HG03135 (cell line): ENCODE measurements around the gene ULK4.

ENCODE experiments used
- ATAC-seq: cut with Tn5 transposase; IDR thresholded peaks from one replicate; pipeline ENCODE4 v1.9.1; 2021; ENCODE audit warnings: mild to moderate bottlenecking, moderate library complexity; ENCODE audit not compliant: unreplicated experiment

ULK4 gene

DNA sequence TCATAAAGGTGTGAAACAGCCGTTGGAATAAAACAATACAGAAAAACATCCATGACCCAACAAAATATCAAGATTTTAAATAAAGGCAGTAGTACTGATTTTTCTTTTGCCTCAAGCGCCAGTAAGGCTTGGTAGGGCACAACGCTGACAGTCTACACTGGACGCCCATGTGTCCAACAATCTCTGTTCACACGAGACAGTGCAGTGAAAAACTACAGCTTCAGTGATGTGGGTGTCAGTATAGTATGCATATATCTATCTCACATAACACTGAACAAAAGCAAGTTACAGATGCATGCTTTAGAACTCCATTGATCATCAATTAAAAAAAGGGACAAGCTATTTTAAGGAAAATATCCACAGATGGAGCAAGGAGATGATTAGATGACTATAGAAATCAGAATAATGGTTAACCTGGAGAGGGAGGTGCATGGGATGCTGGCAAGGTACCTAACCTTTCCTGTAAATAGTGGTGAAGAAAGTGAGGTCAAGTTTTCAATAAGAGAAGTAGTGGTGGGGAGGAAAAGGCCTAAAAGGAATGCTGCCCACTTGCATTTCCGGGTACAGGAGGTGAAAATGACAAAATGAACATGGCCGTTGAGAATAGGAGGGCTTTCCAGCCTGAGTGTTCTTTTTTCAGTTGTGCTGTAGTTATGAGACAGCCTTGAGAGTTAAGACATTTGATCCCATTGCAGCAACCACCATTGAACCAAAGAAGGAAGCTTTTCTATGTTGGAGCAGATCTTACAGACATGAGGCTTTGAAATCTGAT, 719.9 kb downstream of the ULK4 start:
- ATAC-seq, result no peak

DNA sequence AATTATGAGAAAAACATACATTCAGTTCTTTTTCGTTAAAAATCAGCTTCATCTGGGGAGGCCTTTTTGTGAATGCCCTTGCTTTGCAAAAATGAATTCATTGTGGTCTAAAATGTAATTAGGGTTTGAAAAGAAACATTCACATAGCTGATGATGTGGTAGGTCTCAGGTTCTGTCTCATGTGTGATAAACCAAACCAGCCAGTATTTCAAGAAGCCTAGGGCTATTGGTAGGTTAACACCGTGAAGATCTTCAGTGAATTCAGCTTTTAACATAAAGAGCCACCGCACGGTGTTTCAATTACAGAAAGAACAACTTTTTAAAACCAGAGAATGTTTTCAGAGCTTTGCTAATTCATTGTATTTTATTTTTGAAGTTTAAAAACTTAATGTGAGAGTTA, 720.7 kb downstream of the ULK4 start:
- ATAC-seq, result no peak

GRCh38 chr3:41239587-41239986, 722.3 kb downstream of the ULK4 start:
- ATAC-seq, result no peak

DNA sequence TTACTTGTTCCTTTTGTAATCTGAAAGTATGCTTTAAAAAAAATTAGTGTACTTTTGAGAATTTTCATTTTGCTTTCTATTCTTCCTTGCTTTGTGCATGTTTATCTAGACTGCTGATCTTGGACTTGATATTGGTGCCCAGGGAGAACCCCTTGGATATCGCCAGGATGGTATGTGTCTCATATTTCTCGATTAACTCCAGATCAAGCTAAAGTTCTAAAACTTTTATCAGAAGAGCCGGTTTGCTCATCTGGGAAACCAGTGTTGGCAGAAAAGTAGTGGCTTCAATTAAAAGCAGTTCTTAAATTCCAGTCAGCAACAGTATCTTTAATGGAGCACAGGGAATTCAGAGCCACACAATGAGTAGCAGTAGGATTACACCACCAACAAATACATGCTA, 724.0 kb downstream of the ULK4 start:
- ATAC-seq, result no peak

GRCh38 chr3:41236228-41236627, 725.7 kb downstream of the ULK4 start:
- ATAC-seq, result no peak

DNA sequence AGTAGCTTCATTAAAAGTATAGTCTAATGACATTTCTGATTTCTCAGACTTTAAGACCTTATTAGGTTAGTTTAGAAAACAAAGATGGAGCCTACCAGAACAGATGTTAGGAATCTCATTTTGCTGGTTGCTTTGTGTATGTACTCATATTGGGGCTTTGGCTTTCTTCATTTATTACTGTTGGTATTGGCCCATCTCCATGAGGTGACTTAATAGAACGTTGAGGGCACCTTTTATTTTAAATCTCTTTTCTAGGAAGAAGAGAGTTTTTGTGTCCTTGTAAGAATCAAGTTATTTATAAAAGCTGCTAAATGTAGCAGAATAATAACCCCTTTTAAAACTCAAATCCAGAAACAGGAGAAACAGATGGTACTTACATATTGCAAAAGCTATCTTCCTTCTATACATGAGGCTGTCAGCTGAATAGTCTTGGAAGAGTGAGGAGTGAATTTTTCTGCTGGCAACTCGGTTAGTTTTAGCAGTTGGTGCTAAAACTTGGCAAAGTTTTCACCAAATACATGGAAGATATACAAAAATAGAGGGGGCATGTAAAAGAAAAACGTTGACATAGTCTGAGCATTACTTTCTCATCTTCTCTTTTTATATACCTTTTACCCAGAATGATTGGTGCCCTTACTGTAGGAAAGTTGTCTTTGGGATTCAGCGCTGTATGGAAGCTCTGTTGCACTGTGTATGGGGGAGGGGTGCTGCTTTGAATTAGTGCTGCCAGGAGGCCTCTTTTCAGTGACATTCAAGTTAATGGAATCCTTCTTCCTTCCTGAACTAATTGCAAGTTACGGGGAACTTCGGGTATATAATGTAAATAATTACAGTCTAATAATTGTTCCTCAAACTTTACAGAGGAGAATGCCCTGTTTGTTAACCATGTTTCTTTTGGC, 726.8 kb downstream of the ULK4 start:
- ATAC-seq, result no peak

DNA sequence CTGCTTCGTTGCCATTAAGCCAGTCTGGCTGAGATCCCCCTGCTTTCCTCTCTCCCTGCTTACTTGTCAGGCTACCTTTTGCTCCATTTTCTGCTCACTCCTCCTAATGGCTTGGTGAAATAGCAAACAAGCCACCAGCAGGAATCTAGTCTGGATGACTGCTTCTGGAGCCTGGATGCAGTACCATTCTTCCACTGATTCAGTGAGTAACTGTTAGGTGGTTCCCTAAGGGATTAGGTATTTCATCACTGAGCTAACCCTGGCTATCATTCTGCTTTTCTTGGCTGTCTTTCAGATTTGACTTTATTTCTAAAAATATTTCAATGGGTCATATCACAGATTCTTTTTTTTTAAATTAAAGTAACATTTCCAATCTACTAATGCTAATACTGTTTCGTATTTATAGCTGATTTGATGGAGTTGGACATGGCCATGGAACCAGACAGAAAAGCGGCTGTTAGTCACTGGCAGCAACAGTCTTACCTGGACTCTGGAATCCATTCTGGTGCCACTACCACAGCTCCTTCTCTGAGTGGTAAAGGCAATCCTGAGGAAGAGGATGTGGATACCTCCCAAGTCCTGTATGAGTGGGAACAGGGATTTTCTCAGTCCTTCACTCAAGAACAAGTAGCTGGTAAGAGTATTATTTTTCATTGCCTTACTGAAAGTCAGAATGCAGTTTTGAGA, 737.6 kb downstream of the ULK4 start:
- no peak for ATAC-seq

DNA sequence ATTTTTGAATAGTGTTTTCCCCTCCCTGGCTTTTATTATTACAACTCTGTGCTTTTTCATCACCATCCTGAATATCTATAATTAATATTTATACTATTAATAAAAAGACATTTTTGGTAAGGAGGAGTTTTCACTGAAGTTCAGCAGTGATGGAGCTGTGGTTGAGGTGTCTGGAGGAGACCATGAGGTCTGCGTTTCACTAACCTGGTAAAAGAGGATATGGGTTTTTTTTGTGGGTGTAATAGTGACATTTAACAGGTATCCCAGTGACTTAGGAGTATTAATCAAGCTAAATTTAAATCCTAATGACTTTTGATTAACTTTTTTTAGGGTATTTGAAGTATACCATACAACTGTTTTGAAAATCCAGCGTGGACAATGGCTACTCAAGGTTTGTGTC, 738.2 kb downstream of the ULK4 start:
- no peak for ATAC-seq

GRCh38 chr3:41223078-41223477, 738.8 kb downstream of the ULK4 start:
- ATAC-seq, result no peak

DNA sequence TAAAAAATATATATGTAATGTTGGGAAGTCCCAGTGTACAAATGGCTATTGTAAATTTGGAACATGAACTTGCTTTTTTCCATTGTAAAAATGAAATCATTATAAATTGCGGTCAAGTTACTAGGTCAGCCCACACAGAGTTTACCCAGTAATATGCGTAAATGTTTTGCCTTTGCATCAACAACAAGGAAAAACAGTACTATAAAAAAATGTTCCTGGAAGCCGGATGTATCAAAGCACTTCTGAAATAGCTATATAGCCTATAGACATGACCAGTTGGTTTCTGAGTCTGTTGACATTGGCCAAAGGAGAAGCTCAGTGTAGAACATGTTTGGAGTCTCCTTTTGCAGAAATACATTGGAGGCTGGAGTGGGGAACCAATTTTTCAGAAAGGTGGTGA, 739.4 kb downstream of the ULK4 start:
- ATAC-seq, result no peak

DNA sequence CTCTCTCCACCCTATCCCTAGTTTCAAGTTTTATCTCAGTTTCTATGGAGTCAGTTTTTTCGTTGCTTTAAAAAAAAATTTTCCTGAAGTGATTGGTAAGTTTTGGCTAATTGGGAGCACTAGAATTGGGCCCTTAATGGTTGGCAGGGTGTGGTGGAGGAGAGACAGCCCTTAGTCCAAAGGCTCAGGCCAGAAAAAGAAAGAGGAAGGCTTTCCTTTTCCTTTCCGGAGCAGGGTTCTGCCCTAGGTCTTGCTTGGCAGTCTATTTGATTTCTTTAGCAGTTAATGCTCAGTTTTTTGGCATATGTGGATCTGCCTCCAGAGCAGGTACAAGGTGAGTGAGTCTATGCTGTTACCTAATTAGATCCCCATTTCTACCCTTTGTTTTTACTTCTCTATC, 739.9 kb downstream of the ULK4 start:
- ATAC-seq, result no peak

DNA sequence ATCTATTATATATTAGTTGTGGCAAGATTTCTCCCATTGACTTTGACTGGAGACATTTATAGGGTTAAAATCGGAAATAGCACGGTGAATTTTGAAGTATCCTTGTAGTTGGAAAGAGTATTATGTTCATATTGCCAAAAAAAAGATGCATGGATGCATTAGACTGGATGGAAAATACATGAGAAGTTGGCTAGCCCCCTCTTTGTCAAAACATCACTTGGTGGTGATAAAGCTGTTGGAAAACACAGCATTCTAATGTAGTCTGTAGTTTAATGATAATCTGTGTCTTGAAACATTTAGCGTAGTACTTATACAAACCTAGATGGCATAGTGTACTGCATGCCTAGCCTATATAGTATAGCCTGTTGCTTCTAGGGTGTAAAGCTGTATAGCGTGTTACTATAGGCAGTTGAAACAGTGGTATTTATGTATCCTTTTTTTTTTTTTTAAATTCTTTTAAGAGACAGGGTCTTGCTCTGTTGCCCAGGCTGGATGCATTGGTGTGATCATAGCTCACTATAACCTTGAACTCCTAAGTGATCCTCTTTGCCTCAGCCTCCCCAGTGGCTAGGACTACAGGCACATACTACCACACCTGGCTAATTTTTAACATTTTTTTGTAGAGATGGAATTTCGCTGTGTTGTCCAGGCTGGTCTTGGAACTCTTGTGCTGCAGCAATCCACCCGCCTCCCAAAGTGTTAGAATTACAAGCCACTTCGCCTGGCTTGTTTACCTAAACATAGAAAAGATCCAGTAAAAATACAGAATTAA, 740.8 kb downstream of the ULK4 start:
- no peak for ATAC-seq

DNA sequence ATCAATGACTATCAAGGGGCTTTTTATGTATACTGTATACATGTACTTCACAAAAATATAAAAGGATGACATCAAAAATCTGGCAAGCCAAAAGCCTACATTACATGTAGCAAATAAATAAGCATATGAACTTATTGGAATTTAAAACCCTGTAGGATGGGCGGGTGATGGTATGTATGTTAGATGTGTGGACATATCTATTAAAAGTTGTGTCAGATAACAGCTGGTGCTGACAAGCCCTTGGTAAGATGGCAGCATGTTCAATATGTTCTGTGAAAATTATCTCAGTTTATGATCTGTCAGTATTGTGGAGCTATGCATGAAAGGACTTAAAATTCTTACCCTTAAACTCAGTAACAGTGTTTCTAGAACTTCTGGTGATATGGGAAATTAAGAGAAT, 742.5 kb downstream of the ULK4 start:
- ATAC-seq, result no peak

GRCh38 chr3:41216993-41217392, 744.9 kb downstream of the ULK4 start:
- ATAC-seq, result no peak

DNA sequence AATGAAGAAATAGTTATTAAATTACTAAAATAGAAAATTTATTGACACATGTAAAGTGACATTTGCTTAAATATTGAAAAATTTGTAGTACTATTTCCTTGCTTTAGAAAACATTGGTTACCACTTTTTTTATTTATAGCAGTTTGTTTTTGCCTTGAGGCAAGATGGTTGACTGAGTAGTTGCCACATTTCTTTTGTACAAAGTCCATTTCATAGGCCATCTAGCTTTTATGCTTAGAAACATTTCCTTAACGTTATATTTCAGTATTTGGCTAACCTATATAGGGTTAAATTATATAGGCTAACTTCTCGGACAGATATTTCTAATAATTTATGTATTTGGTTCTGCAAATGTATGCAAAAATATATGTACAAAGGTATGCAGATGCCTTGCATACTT, 745.5 kb downstream of the ULK4 start:
- no peak for ATAC-seq

- ATAC-seq, result no peak
Observed at GRCh38 chr3:41213588-41213987, 748.3 kb downstream of the ULK4 start.

DNA sequence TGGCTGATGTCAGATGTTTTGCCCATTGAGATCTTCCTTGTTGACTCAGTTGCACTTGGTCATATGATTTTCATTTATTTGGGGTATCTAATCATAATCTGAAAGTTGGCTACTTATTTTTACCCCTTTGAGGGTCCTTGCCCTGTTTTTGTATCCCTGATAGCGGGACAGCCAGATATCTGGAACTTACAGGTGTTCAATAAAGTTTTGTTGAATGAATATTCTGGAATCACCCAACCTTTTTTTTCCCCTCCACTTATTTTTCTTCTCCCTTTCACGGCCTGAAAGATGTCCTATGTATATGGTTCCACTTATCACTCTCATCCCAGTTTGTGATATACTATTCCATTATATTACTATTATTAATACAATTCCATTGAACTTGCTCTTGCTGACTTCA, 749.8 kb downstream of the ULK4 start:
- ATAC-seq, result no peak

GRCh38 chr3:41210966-41211365, 750.9 kb downstream of the ULK4 start:
- ATAC-seq, result no peak

GRCh38 chr3:41209646-41210045, 752.3 kb downstream of the ULK4 start:
- ATAC-seq, result no peak

- ATAC-seq, result no peak
Observed at GRCh38 chr3:41208507-41209220, 753.2 kb downstream of the ULK4 start.
